HG03095 (cell line): ENCODE measurements around the gene ZNF609.

ENCODE experiments used
- ATAC-seq: cut with Tn5 transposase; IDR thresholded peaks from one replicate; pipeline ENCODE4 v1.9.1; 2021; ENCODE audit warnings: moderate library complexity; ENCODE audit not compliant: unreplicated experiment

The ZNF609 gene

DNA sequence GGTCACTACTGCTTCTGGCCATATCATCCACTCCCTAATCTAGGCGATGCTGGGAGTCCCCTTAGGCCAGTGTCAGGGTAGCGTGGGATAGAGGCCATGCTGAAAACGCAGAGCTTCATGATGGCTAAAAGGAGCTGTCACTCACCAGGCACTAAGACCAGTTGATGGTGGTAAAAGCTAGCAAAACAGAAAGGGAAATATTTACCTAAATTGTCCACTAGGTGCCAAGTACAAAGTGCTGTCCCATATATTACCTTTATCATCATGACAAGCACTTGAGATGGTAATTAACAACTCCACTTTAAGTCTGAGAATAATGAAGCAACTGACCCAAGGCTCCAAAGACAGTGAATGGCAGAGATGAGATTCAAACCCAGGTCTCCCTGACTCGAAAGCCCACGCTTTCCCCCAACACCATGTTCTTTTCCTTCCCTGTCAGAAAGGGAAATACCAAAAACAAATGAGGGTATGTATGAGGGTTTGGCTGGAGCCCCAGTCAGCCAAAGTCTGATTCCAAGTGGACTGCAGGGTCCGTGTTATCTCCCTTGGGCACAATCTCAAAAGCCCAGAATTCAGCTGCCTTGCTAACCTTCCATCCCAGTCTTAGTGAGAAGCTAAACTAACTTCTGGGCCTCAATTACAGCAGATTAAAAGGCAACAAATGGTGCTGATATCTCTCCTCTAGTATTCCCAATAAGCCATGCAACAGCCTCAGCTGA is 230.4 kb downstream of the ZNF609 start:
- no peak for ATAC-seq

DNA sequence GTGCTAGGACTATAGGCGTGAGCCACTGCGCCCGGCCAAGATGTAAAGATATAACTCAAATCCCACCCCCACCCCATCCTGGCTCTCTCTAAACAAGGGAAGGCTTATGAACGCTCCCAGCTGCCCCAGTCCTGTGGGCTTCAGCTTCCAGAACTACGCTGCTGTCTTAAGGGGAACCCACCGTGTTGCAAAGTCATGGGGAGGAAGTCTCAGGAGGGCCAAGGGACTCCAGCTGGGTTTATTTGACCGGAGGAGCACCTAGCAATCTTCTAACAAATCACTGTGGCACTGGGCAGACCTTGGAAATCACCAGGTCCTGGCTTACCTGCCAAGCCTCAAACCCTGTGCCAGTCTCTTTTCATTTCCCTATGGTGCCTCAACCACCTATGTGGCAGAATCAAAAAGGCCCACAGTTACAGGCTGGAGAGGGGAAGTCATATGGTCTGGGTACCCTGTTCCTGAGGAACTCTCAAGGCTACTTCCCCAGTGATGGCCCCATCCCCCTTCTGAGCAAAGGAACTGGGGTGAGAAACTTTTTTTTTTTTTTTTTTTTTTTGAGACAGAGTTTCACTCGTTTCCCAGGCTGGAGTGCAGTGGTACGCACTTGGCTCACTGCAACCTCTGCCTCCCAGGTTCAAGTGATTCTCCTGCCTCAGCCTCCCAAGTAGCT is 231.7 kb downstream of the ZNF609 start:
- ATAC-seq = no peak

DNA sequence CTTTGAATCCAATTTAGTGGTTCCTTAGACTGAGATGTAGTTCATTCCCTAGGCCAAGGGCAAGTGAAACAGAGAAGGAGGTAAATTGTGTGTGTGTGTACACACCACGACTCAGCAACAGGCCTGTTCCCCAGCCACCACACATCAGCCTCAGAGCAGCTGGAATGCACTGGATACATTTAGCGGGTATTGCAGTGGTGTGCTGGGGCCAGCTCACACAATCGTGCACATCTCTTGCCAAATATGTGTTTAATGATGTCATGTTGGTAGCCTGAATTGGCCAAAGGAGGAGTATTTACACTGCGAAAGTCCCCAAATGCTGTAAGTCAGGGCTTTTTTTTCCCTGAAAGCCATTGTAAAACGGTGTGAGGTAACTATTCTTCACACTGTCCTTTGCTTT is 232.8 kb downstream of the ZNF609 start:
- ATAC-seq = no peak

DNA sequence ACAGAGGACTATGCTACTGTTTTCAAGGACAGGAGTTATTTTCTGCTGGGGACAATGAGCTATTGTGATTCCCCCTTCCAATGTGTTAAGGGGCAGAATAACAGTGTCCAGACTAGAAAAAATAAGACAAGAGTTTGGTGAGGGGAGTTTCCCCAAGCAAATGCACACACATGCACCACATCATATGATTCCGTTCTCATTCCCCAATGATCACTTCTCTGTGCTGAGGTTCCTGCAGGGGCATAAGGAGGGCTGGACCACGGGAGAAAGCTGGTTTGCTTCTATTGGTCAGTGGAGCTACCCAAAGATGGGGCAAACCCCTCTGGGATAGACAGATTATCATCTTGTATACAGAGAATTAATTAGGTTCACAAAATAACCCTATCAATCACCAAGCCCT is 234.4 kb downstream of the ZNF609 start:
- no peak for ATAC-seq

DNA sequence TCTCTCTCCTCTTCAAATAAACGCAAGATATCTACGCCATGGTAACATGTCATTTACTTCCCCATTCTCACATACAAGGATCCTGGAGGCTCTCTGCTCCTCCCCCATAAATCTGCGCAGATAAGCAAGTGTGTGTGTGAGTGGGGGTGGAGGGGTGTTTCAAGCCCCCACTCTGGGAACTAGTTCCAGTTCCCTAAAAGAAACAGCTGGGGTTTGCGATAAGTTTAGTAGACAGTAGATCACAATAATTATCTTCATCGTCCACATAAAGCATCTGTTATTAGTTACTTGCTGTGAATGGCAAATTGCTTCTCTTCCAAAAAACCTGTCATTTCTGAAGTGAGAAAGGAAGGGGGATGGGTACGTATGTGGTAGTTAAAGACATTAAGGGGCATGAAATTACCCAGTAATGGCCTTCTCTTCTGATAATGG is 235.2 kb downstream of the ZNF609 start:
- no peak for ATAC-seq

DNA sequence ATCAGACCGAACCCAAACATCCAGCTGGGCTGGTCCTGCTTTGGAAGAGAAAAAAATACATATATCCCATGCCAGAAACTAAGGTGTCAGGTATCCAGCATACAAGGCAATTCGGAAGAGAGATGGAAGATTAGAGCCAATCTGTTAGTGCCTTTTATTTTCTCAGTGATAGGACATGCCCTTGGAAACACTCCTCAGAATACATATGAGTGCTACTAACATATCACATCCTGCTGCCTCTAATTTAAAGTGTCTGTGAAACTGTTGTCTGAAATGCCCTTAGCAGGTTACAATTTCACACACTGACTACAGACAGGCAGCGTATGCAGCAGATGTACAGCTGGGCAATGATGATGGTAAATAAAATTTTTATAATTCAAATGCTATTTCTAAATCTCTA is 236.1 kb downstream of the ZNF609 start:
- no peak for ATAC-seq

DNA sequence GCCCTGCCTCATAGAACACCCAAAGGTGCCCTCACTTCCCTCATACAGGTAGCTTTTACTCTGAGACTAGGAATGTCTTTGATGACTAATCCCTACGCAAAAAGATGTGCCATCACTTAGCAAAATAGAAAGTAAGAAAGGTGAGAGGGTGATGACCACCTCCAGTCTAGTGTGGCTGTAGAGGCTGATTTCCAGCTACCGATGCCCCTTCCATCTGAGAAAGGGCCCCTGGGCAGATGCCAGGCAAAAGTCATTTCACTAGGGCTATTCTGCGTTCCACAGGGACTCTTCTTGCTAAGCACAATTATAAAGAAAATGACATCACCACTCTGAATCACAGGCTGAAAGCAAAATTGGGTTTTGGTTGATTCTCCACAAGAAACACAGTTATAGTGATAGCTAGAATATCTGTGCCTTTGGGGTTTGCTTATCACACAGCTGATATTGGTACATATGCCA is 237.6 kb downstream of the ZNF609 start:
- no peak for ATAC-seq

DNA sequence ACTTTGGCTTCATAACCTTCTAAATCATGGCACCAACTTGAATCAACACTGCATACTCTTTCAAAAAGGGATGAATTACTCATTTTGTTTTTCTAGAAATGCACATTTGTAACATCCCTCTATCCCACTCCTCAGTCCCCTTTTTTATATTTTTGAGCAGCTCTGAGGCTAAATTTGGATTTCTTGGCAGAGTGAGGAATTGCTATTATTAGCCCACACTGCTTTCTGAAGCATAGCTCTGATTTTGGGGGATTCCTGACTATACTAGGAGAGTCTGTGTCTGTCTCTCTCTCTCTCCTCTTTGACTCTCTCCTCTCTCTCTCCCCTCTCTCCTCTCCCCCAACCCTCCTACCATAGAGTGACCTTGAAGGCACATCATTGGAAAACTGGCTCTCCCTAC is 238.4 kb downstream of the ZNF609 start:
- no peak for ATAC-seq

DNA sequence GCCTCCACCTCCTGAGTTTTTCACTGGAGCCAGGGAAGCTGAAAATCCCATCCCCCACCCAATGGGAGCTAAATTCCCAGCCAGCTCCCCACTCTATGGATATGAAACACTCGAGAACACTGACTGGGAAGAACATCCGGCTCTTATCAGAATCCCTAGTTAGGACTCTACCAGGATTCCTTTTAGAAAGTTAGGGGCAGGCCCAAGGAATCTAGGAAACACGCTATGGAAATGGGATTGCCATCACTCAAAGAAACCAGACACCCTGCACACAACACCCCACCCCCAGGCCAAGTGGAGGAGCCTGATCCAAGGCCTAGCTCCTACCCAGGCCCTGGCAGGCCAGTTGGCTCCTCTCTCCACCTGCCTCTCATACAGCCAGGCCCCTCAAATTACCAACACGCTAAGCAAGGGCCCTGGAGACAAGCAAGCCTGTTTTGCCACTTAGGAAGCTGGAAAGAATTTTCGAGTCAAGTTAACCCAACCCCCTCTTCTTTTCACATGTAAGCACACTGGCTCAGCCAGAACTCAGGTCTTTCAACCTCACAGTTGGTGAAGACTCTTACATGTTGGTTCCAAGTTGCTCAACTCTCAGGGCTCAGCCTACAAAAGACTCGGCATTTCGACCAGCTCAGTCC is 239.5 kb downstream of the ZNF609 start:
- ATAC-seq = no peak

DNA sequence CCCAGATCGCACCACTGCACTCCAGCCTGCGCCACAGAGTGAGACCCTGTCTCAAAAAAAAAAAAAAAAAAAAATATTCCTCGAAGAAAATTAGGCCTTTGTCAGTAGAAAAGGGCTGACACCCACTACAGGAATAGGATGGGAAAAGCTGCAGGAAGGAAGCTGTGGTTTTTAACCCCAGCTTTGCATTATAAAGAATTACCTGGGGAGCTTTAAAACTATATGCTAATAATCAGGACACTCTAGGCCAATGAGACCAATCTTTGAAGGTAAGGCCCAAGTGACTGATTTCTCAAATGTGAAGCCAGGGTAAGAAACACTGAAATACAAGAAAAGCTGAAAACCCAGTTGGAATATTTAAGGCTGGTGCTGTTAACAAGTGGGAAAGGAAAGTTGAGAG is 240.7 kb downstream of the ZNF609 start:
- ATAC-seq = no peak

DNA sequence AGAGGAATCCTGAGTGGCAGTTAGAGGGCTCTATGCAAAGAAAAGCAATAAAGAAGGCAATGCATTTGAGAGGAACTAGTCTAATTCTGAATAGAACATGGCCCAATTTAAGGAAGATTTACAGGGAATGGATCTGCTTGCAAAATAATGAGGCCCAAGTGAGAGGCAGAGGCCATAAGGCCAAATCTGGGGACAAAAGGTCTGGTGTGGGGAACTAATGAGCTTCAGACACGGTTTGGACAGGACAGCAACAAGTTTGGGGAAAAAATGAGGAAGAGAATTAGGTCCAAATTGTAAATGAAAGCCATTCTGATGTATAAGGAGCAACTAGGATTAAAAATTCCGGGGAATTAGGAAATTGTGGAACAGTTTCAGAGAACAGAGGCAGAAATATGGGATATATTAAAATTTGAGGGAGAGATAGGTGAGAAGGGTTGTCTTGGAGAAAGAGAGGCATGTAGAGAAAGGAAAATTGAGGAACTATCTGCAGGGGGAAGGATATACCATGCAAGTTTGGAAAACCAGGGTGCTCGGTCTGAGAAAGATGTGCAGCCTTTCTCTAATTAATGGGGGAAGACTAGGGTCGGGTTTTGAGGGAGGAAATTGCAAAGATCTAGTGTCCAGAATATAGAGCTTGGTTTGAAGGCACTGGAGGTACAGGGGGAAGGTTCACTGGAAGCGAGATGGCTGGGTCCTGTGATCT is 241.3 kb downstream of the ZNF609 start:
- no peak for ATAC-seq

DNA sequence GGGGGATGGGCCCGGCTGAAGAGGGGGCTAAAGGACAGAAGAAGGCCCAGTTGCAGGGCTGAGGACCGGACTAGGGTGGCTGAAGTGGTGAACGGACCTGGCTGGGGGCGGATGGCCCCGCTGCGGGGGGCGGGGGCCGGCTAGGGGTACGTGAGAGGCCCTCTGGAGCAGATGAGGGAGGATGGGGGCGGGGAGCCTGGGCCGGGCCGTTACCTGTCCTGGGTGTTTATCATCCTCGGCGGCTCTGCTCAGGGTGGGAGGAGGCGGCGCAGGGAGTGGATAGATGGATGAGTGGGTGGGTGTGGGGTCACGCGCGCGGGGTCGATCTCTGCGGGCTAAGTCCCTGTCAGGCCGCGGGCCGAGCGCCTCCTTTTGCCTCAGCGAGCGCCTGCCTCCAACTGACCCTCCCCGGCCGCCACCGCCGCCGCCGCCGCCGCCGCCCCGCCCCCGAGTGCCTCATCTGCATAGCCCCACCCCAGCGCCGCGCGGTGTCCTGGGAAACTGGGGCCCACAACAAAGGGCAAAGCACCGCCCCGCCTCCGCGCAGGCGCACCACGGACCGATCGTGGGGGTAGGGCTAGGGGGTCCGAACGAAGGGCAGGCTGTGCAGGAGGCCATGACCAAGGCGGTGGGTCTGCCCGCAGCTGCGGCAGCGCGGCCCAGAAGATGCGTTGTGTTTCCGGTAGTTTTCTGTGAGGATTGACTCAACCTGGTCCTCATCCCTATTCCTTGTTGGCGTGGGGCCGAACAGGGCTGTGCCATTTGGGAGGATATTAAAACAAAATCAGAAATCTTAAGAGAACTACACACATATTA is 242.6 kb downstream of the ZNF609 start:
- peak; percentile 68 for ATAC-seq

DNA sequence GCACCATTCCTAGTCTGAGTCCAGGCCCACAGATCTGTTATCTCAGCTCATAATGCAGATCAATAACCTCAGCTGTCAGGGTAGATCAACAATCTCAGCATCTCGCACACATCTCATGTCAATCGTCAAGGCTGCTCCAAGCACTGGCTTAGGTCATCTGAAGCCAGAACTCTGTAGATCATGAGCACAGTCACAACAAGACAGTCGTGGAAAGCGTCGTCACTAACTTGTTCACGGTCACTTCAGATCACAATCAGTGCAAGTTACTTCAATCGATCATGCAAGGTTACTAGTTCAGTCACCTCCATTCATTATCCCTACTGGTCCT is 243.2 kb downstream of the ZNF609 start:
- no peak for ATAC-seq

DNA sequence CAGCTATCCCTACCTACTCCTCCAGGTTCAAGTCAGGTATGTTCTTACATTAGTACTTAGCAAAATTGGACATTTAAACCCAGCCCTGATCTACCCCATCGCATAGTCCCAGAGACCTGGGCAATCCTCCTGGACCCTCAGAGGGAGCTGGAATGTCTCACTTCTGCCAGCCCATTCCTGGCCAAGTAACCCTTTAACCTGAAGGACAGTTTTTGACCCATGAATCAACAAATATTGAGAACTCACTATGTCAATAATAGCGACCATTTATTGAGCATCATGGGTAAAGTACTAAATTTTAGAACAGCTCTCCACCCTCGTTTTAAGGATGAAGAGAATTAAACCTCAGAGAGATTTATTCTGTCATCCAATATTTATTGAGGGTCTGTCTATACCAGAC is 244.6 kb downstream of the ZNF609 start:
- no peak for ATAC-seq

DNA sequence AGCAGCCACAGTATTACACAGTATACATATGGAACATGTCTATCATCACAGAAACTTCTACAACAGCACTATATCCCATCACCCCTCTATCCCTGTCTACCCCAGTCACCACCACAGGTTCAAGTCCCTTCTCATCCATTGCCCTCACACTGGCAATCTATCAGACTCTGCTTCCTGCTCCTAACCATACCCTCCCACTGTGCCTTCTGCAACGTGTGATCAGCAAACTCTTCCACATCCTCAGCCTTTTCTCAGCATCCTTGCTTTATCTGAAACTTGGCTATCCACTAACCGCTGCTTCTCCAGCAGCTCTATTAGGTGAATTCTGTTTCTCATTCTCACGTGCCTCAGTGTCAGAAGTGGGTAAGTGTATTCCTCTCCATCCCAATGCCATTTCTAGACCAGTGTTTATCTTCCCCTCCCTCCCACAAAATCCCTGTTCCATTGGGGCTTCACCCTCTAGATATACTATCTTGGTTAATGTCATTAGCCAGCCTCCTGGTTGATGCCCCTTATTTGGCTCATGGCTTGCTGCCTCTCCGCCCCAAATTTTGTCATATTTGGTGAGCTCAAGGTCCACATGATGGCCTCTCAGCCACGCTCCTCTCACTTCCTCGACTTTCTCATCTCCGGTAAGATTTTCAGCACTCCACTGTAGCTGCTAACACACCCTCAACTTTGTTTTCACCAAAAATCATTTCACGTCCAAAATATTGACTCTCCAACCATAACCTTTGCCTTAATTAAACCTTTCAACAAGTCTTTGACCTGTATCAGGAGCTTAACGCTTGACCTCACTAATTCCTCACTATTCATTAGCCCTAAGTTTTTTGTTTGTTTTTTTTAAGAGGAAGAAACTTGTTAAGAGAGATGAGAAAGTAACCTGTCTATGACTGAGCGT is 245.9 kb downstream of the ZNF609 start:
- ATAC-seq = no peak

DNA sequence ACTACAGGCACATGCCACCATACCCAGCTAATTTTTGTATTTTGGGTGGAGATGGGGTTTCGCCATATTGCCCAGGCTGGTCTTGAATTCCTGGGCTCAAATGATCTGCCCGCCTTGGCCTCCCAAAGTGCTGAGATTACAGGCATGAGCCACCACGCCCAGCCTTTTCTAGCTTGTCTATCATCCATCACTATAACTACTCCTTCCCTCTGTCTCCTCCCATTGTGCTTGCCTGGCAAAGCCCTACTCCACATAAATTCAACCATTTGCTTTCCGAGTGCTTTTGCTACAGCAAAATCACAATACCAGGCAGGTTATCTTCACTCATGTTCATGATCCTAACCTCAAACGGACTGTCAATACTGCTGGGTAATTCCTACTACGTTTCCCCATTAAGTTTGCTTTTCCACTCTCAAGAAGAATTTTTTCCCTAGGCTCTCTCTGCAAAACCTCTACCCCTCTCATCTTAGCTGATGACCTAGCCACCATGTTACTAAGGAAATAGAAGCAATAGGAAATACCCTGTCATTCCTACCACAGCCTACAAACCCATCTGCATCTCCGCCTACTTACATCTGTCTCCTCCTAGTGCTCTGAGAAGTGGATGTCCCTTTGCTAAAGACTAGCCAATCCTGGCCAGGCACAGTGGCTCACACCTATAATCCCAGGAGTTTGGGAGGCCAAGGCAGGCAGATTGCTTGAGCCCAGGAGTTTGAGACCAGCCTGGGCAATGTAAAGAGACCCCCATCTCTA is 250.5 kb downstream of the ZNF609 start:
- ATAC-seq = no peak

DNA sequence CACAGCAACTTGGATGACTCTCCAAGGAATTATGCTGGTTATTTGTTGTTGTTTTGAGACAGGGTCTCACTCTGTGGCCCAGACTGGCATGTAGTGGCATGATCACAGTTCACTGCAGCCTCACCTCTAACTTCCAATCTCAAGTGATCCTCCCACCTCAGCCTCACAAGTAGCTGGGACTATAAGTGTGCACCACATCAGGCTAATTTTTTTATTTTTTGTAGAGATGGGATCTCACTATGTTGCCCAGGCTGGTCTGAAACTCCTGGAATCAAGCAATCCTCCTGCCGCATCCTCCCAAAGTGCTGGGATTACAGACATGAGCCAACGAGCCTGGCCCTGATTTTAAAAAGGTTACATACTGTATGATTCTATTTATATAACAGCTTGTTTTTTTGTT is 252.0 kb downstream of the ZNF609 start:
- ATAC-seq = no peak

DNA sequence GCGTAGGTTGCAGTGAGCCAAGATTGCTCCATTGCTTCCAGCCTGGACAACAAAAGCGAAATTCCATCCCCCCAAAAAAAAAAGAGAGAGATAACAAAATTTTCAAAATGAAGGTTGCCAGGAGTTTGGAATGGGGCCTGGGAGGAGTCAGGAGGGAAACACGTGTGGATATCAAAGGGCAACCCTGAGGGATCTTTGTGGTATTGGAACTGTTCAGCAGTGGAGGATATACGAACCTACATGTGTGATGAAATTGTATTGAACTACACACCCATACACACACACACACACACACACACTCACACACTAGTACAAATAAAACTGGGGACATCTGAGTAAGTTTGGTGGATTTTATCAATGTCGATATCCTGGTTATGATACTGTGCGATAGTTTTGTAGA is 253.2 kb downstream of the ZNF609 start:
- ATAC-seq = no peak

DNA sequence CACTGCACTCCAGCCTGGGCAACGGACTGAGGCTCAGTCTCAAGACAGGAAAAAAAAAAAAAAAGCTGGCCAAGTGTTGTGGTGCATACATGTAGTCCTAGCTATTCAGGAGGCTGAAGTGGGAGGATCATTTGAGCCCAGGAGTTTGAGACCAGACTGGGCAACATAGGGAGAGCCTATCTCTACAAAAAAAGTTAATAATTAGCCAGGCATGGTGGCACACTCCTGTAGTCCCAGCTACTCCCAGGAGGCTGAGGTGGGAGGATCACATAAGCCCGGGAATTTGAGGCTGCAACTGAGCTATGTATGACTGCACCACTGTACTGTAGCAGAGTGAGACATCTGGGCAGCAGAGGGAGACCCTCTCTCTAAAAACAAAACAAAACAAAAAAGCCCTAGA is 256.1 kb downstream of the ZNF609 start:
- no peak for ATAC-seq
